Stimulated activated CD8-positive, alpha-beta memory T cell treated with anti-CD3 and anti-CD28 coated beads, Interleukin-4, amount 100 ng/mL, for 1 hour (primary cell): ENCODE results near the gene NOL4L.

Source experiments
- DNase-seq, 2 donors: peaks; one replicate each; pipeline ENCODE4 v3.0.0-alpha.2; 2020; ENCODE audit warnings: low read depth in 2 of 2, low spot score in 1 of 2

Gene NOL4L

GRCh38 chr20:32458837-32459220 is 126.3 kb downstream of the NOL4L start:
- no peak for DNase-seq

- no peak for DNase-seq
Measured at GRCh38 chr20:32458061-32458836, 126.9 kb downstream of the NOL4L start.

- DNase-seq: no peak
Measured at GRCh38 chr20:32457479-32457986, 127.6 kb downstream of the NOL4L start.

- no peak for DNase-seq
Measured at GRCh38 chr20:32456869-32457478, 128.2 kb downstream of the NOL4L start.

DNA sequence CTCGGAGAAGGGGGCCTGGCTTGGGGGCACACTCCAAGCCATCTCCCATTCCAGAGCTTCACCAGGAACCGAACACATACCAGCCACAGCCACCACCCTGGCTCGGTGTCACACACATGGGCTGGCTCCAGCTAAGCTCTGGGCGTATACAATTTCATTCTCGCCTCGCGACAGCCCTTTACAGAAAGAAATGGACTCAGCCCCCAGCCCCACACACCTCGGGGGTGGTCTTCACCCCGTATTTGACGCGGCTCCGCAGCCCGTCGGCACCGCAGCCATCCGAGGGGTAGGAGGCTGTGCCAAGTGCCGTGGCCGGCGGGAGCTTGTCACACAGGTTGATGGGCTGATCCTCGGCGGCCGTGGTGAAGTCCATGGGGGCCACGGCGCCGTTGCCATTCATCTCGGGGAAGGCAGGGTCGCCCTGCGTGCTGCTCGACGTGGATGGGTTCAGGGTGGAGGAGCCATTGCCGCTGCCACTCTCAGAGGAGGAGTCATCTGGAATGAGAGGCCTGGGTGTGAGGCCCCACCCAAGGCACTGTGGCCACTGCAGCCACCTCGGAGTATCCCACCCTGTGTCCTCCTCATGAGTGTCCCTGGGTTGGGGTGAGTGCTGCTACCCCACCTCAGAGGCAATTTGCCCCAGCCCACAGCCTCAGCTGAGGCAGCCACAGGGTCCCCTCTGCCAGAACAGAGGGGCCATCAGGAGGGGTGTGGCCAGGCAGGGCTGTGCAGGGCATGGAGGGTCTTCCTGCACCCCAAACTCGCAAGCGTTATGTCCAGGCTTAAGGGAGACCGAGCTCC is 129.0 kb downstream of the NOL4L start:
- DNase-seq: no peak

DNA sequence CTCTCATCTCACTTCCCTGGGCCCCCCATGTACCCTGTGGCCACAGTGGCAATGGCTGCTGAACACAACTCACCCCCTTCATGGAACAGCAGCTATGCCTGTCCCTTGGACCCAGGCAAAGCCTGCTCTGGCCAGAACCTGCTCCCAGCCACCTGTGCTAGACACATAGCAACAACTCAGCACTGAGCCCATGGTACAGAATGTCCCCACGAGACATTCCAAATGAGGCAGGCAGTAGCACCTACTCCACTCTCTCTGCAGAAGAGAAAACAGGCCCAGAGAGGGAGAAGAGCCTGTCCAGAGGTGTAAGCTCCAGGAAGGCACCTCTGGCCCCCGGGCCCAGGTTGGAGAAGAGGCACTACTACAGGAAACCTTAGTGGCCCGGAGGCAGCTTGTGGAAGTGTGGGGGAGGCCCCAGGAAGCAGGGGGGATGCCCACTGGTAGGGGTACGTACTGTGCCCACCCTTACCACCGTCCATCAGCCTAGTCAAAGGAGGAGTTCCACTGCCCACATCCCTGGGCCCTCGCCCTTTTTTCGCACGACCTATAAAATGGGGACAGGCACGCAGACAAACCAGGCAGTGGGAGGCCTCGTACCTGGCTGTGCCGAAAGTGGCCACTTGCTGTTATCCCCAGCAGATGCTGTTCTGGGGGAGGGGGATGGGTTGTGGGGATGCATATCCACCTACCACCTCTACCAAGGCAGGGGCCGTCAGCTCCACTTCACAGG is 129.8 kb downstream of the NOL4L start:
- no peak for DNase-seq

GRCh38 chr20:32454164-32455145 is 130.7 kb downstream of the NOL4L start:
- DNase-seq: no peak

GRCh38 chr20:32453467-32454163 is 131.5 kb downstream of the NOL4L start:
- DNase-seq: no peak

DNA sequence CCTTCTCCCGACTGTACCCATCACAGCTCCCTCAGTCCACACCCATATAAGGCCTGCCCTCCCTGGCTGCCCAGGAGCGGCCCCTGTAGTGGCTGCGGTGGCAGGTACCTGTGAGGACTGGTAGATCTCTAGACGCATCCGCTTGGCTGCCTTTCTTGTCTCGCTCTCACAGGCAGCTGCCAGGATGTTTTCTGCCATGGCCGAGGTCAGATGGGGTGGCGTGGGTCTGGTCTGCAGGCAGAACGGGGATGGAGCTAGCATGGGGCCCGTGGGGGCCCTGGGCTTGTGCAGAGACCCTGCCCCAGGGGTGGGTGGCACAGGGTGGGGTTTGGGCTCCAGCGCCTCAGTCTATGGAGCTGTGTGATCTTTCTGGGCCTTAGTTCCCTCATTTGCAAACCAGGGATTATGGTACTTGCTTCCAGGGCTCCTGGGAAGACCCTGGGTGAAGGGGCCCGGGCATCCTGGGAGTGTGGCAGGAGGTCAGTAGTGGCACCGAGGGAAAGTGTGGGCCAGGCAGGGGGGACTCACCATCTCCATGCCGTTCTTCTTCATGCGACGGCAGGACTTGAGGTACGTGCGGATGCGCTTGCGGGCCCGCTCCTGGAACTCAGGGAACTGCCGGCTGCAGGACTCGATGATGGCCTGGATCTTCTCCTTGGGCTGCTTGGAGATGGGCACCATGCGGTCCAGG is 132.2 kb downstream of the NOL4L start:
- DNase-seq: no peak

DNA sequence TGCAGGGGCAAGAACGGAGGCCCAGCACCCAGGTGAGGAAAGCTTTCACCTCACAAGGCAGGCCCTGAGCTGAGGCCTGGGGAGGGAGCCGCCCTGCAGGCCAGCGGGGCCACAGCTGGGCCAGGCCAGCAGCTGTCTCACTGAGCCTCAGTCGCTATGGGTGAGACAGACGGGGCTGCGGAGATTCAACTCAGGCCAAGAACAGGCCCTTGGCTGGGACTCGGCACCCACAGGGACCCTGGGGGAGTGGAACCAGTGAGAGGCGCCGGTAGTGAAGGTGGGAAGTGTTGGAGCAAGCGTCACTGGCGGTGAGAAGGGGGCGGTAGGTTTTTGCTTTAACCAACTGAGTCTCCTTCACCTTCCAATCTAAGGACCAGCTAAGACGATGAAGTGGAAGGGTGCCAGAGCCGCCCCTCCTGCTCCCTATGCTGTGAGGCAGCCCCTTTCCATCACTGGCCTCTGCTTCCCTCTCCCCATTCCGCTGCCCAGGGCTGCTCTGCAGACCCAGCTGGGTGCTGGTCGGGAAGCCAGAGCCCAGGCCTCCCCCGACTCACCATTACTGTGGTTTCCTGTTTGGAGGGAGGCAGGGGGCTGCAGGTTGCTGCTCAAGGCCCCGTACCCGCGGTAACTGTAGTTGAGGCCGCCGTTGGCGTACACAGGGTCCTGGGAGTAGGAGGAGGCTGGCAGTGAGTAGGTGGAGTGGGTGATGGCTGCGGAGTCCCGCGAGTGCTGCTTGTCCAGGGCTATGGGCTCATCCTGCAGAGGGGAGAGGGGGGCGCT is 133.3 kb downstream of the NOL4L start:
- no peak for DNase-seq

- no peak for DNase-seq
Measured at GRCh38 chr20:32451340-32451681, 133.8 kb downstream of the NOL4L start.

GRCh38 chr20:32450484-32451061 is 134.6 kb downstream of the NOL4L start:
- no peak for DNase-seq

GRCh38 chr20:32449890-32450401 is 135.2 kb downstream of the NOL4L start:
- no peak for DNase-seq

DNA sequence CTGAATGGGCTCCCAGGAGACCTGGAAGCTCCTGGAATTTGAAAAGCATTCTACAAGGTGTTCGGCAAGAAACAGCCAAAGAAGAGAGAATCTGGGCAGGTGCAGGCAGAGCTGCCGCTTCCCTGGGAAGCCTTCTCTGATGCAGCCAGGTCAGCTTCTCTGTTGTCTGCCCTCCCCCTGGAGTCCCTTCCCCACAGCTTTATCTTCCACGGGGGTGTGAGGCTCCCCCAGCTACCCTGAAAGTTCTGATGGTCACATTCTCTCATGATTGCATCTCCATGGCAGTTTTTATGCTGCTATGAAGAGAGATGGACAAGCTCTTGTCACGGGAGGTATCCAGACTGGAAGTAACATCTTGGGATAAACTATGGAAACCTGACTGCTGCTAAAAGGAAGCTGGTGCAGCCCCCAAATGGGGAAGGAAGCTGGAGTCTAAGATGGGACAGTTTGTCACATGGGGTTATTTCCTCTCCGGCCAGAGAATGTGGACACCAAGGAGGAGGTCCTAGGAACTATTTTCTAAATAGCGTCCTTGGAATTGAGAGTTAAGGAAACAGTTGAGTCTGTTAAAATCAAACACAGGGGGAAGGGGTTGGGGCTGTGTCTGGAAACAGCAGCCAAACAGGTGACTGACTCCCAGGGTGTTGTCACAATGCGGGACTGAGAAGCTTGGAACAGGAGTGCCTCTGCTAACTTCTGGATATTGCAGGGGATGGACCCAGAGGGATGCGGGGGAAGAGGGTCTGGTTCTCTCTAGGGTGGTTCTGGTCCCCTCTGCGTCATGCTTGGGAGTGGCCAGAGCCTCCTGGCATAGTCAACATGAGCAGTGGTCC is 135.9 kb downstream of the NOL4L start:
- DNase-seq: no peak

- no peak for DNase-seq
Measured at GRCh38 chr20:32448306-32449056, 136.7 kb downstream of the NOL4L start.
